GM12801 (cell line): ENCODE results near the gene ATP6V1C2.

ENCODE experiments used
- CTCF ChIP-seq: IDR thresholded peaks from one replicate; pipeline ENCODE4 v1.5.1; 2011; ENCODE audit warnings: control low read depth; ENCODE audit not compliant: insufficient read length; ENCODE audit errors: extremely low read depth

ATP6V1C2 gene

GRCh38 chr2:10763461-10763800 is 42.0 kb downstream of the ATP6V1C2 start:
- TF ChIP-seq CTCF: no peak

GRCh38 chr2:10764096-10764785 is 42.8 kb downstream of the ATP6V1C2 start:
- TF ChIP-seq CTCF: no peak

GRCh38 chr2:10764896-10765295 is 43.5 kb downstream of the ATP6V1C2 start:
- no peak for TF ChIP-seq CTCF

- no peak for TF ChIP-seq CTCF
Measured at GRCh38 chr2:10765461-10765860, 44.0 kb downstream of the ATP6V1C2 start.

DNA sequence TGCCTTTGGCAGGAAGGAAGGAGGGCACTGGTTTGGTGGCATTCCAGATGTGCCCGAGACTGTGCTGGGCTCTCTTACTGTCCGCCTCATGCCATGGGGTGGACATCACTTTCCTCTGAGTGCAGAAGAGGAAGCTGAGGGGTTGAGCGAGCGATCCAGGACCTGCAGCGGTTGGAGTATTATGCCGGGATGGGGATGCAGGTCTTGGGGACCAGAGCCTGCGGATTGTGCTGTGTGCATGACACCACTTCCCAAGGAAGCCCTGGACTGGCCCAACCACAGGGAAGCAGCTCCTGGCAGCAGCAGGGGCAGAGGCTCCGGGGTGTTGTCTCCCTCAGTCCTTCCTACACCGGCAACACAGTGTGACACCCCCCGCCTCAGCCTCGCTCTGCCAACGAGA is 44.5 kb downstream of the ATP6V1C2 start:
- TF ChIP-seq CTCF: no peak

GRCh38 chr2:10768063-10768507 is 46.7 kb downstream of the ATP6V1C2 start:
- no peak for TF ChIP-seq CTCF

- no peak for TF ChIP-seq CTCF
Measured at GRCh38 chr2:10770956-10771750, 49.7 kb downstream of the ATP6V1C2 start.
